Measurements from ENCODE around the gene DYNC1H1.

Gene DYNC1H1

DNA sequence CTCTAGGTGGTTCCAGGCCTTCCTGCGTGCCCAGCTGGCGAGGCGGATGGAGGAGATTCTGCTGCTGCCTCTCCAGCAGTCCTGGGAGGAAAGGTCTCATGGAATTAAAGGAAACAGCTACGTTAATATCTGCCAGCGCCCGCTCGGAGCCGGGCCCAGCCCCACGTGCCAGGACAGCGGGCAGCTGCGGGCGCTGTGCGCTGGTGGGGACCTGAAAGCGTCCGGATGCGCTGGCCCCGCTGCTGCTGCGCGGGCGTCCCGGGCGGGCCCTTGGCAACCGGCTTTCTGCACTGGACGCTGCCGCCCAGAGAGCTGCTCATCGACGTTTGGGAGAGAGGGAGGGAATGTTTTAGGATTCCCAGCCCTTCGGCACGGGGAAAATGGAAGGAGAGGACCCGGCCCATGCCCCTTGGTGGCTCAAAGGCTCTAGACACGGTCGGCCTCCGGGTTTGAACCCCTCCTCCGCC is 8.6 kb upstream of the DYNC1H1 start:
- ChIA-PET POLR2A (no interaction called here), CTCF (interaction anchor here (0.6 kb wide), 1 partner anchor 8 kb away, joined by 3 read pairs; no protein-coding TSS in a partner anchor)

GRCh38 chr14:101956179-101956885 is 8.0 kb upstream of the DYNC1H1 start:
- Histone ChIP-seq H3K4me3 (ENCODE audit: low read depth, low read length) (no peak overlapping the region), H3K36me3 (ENCODE audit: control insufficient read depth in 2 of 2, insufficient read depth in 1 of 2, low read length in 2 of 2) (no peaks in the 10 kb centered on the region), H3K27ac (ENCODE audit: extremely low read depth, low read depth, low read length) (no peak overlapping the region), H3K9me3 (ENCODE audit: control insufficient read depth, insufficient read depth, low read depth, low read length) (no peaks in the 10 kb centered on the region), H3K4me1 (ENCODE audit: control insufficient read depth, insufficient read depth, low read length) (no peaks in the 10 kb centered on the region)
- TF ChIP-seq YY2 (tag by site-specific recombination; IDR thresholded peaks at IDR 0.05) = no peak
- no peak for TF ChIP-seq OSR2 (tag by site-specific recombination; IDR thresholded peaks at IDR 0.05)
- TF ChIP-seq ZNF747 (tag by site-specific recombination; IDR thresholded peaks at IDR 0.05) = no peak
- TF ChIP-seq ZNF677 (tag by site-specific recombination; IDR thresholded peaks at IDR 0.05) = no peak
- no peak for TF ChIP-seq GLI4 (tag by site-specific recombination; IDR thresholded peaks at IDR 0.05)
- TF ChIP-seq ZBTB7A (tag by site-specific recombination; IDR thresholded peaks at IDR 0.05; ENCODE audit: low read depth) = no peak
- TF ChIP-seq SP3 (tag by site-specific recombination; IDR thresholded peaks at IDR 0.05) = no peak
- TF ChIP-seq PRDM1 (tag by site-specific recombination; IDR thresholded peaks at IDR 0.05) = no peak
- no peak for TF ChIP-seq ZSCAN30 (tag by site-specific recombination; IDR thresholded peaks at IDR 0.05)
- no peak for TF ChIP-seq ZNF239 (tag by site-specific recombination; IDR thresholded peaks at IDR 0.05)
- no peak for TF ChIP-seq ZNF76 (tag by site-specific recombination; IDR thresholded peaks at IDR 0.05; ENCODE audit: borderline replicate concordance, low read depth)
- TF ChIP-seq ZNF155 (tag by site-specific recombination; IDR thresholded peaks at IDR 0.05) = no peak
- no peak for TF ChIP-seq ZNF184 (tag by site-specific recombination; IDR thresholded peaks at IDR 0.05)
- no peak for TF ChIP-seq ZBTB48 (tag by site-specific recombination; IDR thresholded peaks at IDR 0.05)
- no peak for TF ChIP-seq ZNF639 (tag by site-specific recombination; IDR thresholded peaks at IDR 0.05)
- TF ChIP-seq ZBTB1 (tag by site-specific recombination; IDR thresholded peaks at IDR 0.05) = no peak
- TF ChIP-seq ZNF121 (tag by site-specific recombination; IDR thresholded peaks at IDR 0.05) = no peak
- no peak for TF ChIP-seq ZFP37 (tag by site-specific recombination; IDR thresholded peaks at IDR 0.05)
- ChIA-PET CTCF (no interaction called here), POLR2A (no interaction called here)

More for the DNA sequence above, 8.6 kb upstream of the DYNC1H1 start:
- H3K4me3 ChIP-seq (ENCODE audit: low read depth, low read length) = no peak overlapping the region
- no peak overlapping the region for H3K27ac ChIP-seq (ENCODE audit: extremely low read depth, low read depth, low read length)
- H3K4me1 ChIP-seq (ENCODE audit: control insufficient read depth, insufficient read depth, low read length) = no peaks in the 10 kb centered on the region
- H3K9me3 ChIP-seq (ENCODE audit: control insufficient read depth, insufficient read depth, low read depth, low read length) = no peaks in the 10 kb centered on the region
- TF ChIP-seq ZNF266 (tag by site-specific recombination; IDR thresholded peaks at IDR 0.05; ENCODE audit: low read depth) (no peak), ZNF24 (tag by site-specific recombination; IDR thresholded peaks at IDR 0.05) (no peak)
- no peaks in the 10 kb centered on the region for H3K36me3 ChIP-seq (ENCODE audit: control insufficient read depth in 2 of 2, insufficient read depth in 1 of 2, low read length in 2 of 2)

GRCh38 chr14:101957406-101958234 is 6.8 kb upstream of the DYNC1H1 start:
- H3K9me3 ChIP-seq (ENCODE audit: control insufficient read depth, insufficient read depth, low read depth, low read length) = no peaks in the 10 kb centered on the region
- peaks cover 6% of the 10 kb centered on the region for H3K4me1 ChIP-seq (ENCODE audit: control insufficient read depth, insufficient read depth, low read length)
- no peaks in the 10 kb centered on the region for H3K36me3 ChIP-seq (ENCODE audit: control insufficient read depth in 2 of 2, insufficient read depth in 1 of 2, low read length in 2 of 2)
- no peak overlapping the region for H3K27ac ChIP-seq (ENCODE audit: extremely low read depth, low read depth, low read length)
- CTCF ChIA-PET = interaction anchor here (0.7 to 1.9 kb wide), 3 partner anchors 187 to 377 kb away, joined by 3 to 7 read pairs (median 4); no protein-coding TSS in a partner anchor
- POLR2A ChIA-PET = no interaction called here
- no peak overlapping the region for H3K4me3 ChIP-seq (ENCODE audit: low read depth, low read length)
- no peak for TF ChIP-seq ZNF23 (tag by site-specific recombination; IDR thresholded peaks at IDR 0.05; ENCODE audit: borderline replicate concordance)
- no peak for TF ChIP-seq ZNF157 (tag by site-specific recombination; IDR thresholded peaks at IDR 0.05)
- TF ChIP-seq ZNF248 (tag by site-specific recombination; IDR thresholded peaks at IDR 0.05) = no peak
- TF ChIP-seq KLF8 (tag by site-specific recombination; IDR thresholded peaks at IDR 0.05) = no peak
- no peak for TF ChIP-seq ZFP69B (tag by site-specific recombination; IDR thresholded peaks at IDR 0.05)
- TF ChIP-seq IKZF3 (tag by site-specific recombination; IDR thresholded peaks at IDR 0.05) = no peak
- TF ChIP-seq ZNF391 (tag by site-specific recombination; IDR thresholded peaks at IDR 0.05; ENCODE audit: borderline replicate concordance, low read depth) = no peak
- TF ChIP-seq ZNF324 (tag by site-specific recombination; IDR thresholded peaks at IDR 0.05) = no peak
- TF ChIP-seq, protein P1, sequence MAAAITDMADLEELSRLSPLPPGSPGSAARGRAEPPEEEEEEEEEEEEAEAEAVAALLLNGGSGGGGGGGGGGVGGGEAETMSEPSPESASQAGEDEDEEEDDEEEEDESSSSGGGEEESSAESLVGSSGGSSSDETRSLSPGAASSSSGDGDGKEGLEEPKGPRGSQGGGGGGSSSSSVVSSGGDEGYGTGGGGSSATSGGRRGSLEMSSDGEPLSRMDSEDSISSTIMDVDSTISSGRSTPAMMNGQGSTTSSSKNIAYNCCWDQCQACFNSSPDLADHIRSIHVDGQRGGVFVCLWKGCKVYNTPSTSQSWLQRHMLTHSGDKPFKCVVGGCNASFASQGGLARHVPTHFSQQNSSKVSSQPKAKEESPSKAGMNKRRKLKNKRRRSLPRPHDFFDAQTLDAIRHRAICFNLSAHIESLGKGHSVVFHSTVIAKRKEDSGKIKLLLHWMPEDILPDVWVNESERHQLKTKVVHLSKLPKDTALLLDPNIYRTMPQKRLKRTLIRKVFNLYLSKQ (tag by site-specific recombination; IDR thresholded peaks at IDR 0.05; ENCODE audit: borderline replicate concordance) = no peak
- TF ChIP-seq SETDB1 (IDR thresholded peaks at IDR 0.05; ENCODE audit: insufficient read length, low read length) = no peak
- no peak for TF ChIP-seq ZFP41 (tag by site-specific recombination; IDR thresholded peaks at IDR 0.05; ENCODE audit: borderline replicate concordance)
